ENCODE results near the gene FAM110D.

Gene FAM110D

DNA sequence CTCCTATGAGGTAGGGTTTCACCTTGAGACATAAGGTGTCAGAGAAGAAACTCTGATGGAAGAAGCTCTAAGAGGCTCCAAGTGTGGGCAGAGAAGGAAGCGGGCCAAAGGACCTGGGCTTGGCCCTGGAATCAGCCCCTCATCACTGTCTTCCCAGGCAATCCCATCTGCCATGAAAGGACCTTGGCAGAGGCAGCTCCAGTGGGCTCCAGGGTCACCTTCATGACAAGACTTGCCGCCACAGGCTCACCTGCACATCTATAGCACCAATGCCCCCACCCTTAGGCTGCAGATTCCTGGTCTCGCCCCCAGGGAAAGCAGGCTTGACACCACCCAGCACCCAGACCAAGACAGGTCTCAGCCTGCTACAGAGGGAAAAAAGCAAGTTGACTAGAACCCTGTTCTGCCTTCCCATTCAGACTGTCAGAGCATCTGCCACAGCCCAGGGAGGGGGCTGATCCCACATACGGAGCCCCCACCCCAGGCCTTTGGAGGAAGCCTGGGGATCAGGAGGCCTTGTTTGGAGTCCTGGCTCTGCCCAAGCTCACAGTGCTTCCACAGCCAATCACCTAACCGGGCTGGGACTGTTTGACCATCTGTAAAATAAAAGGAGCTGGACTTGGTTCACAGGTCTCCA lies 490 bp upstream of the FAM110D start:
- CTCF ChIA-PET = interaction anchor here (1.5 to 5.0 kb wide), 3 partner anchors 12 to 54 kb away, joined by 4 to 37 read pairs (median 19); partner anchors contain the start of gene ZNF593
- DNase-seq (ENCODE audit: extremely low spot score) = no peak
- TF ChIP-seq, protein P1, sequence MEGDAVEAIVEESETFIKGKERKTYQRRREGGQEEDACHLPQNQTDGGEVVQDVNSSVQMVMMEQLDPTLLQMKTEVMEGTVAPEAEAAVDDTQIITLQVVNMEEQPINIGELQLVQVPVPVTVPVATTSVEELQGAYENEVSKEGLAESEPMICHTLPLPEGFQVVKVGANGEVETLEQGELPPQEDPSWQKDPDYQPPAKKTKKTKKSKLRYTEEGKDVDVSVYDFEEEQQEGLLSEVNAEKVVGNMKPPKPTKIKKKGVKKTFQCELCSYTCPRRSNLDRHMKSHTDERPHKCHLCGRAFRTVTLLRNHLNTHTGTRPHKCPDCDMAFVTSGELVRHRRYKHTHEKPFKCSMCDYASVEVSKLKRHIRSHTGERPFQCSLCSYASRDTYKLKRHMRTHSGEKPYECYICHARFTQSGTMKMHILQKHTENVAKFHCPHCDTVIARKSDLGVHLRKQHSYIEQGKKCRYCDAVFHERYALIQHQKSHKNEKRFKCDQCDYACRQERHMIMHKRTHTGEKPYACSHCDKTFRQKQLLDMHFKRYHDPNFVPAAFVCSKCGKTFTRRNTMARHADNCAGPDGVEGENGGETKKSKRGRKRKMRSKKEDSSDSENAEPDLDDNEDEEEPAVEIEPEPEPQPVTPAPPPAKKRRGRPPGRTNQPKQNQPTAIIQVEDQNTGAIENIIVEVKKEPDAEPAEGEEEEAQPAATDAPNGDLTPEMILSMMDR (IDR thresholded peaks at IDR 0.05; ENCODE audit: control extremely low read depth, extremely low read depth, low read depth, missing control alignments) = no peak
- POLR2A ChIA-PET = no interaction called here

DNA sequence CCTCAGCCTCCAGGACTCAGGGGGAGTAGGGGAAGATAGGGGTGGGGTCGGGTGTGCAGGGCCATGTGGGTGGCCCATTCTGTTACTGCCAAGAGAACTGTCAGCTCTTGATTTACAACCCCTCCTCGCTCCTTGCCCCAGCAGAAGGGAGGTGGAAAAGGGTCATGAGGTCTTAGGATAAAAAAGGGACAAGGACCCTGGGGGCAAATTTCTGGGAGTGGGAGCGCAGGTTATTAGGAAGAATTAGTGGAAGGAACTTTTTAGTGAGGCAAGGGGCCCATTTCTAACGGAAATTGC lies 812 bp downstream of the FAM110D start:
- POLR2A ChIA-PET = no interaction called here
- CTCF ChIA-PET = interaction anchor here (3.4 kb wide), 1 partner anchor 10 kb away, joined by 19 read pairs; the partner anchor contains the start of gene ZNF593
- no peak for DNase-seq (ENCODE audit: extremely low spot score)
- TF ChIP-seq, protein P1 (IDR thresholded peaks at IDR 0.05; ENCODE audit: control extremely low read depth, extremely low read depth, low read depth, missing control alignments) = no peak

DNA sequence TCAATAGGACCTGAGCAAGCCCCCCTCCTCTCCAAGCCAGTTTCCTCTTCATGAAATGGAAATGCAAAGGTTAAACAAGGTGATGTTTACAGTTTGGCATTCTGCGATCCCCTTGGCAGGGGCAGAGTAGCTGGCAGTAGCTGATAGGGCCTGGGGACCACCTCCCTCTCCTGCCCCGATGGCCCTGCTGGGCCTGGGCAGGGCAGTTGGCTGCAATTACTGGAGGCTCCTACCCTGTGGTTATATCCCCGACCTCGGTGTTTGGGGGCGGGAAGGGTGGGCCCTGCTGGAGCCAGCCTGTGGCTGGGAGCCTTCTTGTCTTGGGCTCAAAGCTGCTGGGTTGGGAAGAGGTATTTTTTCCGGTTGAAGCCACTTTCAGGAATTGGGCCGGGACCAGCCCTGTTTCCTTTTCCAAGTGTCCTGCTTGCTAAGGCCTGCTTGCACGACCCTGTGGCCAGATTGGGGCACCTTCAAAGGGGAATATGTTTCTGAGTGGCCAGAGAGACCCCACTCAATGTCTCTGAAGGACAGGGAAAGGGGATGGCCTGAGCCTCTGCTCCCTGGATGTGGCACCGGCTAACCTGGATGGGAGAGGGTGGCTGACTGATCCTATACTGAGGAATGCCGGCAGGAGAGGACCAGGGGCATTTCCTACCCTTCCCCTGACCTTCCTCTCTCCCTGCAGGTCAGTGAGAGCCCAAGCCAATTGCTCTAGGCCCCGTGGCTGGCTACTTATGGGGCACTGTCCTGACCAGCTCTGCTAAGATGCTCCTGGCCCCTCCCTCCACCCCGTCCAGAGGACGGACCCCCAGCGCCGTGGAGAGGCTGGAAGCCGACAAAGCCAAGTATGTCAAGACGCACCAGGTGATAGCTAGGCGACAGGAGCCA lies 1.9 kb downstream of the FAM110D start:
- POLR2A ChIA-PET = no interaction called here

DNA sequence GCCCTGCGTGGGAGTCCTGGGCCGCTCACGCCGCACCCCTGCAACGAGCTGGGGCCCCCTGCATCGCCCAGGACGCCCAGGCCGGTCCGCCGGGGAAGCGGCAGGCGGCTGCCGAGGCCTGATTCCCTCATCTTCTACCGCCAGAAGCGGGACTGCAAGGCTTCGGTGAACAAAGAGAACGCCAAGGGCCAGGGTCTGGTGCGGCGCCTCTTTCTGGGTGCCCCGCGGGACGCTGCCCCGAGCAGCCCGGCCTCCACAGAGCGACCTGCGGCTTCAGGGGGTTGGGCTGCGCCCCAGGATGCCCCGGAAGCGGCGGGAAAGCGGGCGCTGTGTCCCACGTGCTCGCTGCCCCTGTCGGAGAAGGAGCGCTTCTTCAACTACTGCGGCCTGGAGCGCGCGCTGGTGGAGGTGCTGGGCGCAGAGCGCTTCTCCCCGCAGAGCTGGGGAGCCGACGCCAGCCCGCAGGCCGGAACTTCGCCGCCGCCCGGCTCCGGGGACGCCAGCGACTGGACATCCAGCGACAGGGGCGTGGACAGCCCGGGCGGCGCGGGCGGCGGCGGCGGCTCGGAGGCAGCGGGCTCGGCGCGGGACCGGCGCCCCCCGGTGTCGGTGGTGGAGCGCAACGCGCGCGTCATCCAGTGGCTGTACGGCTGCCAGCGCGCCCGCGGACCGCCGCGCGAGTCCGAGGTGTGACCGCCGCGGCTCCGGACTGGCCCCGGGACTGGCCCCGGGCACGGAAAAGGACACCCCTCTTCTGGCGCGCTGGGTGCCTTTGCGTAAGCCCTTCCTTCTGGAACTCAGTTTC lies 2.7 kb downstream of the FAM110D start:
- ChIA-PET CTCF (interaction anchor here (1.2 to 1.5 kb wide), 2 partner anchors 17 to 49 kb away, joined by 4 read pairs; partner anchors contain the start of gene PDIK1L), POLR2A (no interaction called here)
- DNase-seq (ENCODE audit: extremely low spot score) = no peak
- TF ChIP-seq, protein P1 (IDR thresholded peaks at IDR 0.05; ENCODE audit: control extremely low read depth, extremely low read depth, low read depth, missing control alignments) = peak; percentile 26

More for the DNA sequence above, 1.9 kb downstream of the FAM110D start:
- TF ChIP-seq, protein P1 (IDR thresholded peaks at IDR 0.05; ENCODE audit: control extremely low read depth, extremely low read depth, low read depth, missing control alignments) = no peak
- no peak for DNase-seq (ENCODE audit: extremely low spot score)
- CTCF ChIA-PET = interaction anchor here (1.2 to 1.5 kb wide), 2 partner anchors 16 to 49 kb away, joined by 4 read pairs; partner anchors contain the start of gene PDIK1L

DNA sequence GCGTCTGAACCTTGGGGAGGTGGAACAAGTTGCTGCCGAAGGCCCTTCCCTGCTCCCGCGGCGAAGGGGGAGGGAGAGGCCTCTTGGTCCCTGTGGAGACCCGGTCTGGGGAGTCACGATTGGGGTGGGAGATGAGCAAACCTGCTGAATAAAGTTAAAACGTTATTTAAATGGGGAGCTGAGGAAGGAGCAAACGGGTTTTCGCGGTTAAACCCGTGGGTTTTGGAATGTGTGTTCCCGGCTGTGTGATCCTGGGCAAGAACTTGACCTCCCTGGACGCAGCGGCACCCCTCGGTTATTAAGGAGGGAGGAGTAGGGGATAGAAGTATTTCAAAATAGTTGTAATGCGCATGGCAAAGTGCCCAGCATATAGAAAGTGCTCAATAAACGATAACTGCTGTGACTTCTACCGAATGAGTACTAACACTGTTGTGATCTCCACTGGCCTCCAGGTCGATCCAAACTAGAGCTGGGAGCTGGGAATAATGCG lies 3.4 kb downstream of the FAM110D start:
- DNase-seq (ENCODE audit: extremely low spot score) = no peak
- ChIA-PET POLR2A (no interaction called here), CTCF (interaction anchor here (1.2 to 1.8 kb wide), 4 partner anchors 16 to 126 kb away, joined by 4 to 6 read pairs (median 4); partner anchors contain the start of gene PDIK1L)
- TF ChIP-seq, protein P1 (IDR thresholded peaks at IDR 0.05; ENCODE audit: control extremely low read depth, extremely low read depth, low read depth, missing control alignments) = no peak

DNA sequence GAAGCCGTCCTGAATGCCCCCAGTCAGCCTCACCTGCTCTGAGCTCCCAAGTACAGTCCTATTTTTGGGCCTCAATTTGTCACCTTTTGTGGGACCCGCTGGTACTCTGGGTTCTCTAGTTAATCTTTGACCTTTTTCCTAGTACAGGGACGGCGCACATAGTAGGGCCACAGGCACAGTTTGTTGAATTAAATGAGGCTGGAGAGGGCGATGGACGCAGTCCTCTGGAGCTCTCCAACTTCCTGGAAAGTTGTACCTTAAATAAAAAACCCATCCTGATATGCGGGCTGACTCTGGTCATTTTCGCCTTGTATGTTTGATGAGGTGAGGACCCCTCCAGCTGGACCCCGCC lies 4.8 kb downstream of the FAM110D start:
- TF ChIP-seq, protein P1 (IDR thresholded peaks at IDR 0.05; ENCODE audit: control extremely low read depth, extremely low read depth, low read depth, missing control alignments) = no peak
- POLR2A ChIA-PET = no interaction called here
- DNase-seq (ENCODE audit: extremely low spot score) = no peak
- CTCF ChIA-PET = interaction anchor here (0.8 to 1.8 kb wide), 5 partner anchors 17 to 129 kb away, joined by 3 to 6 read pairs (median 4); no protein-coding TSS in a partner anchor
